NCI-H1092 (cell line): ENCODE data around the gene KLHDC7B.
"Not testable (repeated sequence)": the region's sequence is repeated elsewhere in the genome, so short reads cannot be mapped to it uniquely, and the experiment has no call there.

Source experiments
- DNase-seq: peaks from one replicate; lab custom pipeline; 2025; lab: John Stamatoyannopoulos, UW

Gene KLHDC7B

DNA sequence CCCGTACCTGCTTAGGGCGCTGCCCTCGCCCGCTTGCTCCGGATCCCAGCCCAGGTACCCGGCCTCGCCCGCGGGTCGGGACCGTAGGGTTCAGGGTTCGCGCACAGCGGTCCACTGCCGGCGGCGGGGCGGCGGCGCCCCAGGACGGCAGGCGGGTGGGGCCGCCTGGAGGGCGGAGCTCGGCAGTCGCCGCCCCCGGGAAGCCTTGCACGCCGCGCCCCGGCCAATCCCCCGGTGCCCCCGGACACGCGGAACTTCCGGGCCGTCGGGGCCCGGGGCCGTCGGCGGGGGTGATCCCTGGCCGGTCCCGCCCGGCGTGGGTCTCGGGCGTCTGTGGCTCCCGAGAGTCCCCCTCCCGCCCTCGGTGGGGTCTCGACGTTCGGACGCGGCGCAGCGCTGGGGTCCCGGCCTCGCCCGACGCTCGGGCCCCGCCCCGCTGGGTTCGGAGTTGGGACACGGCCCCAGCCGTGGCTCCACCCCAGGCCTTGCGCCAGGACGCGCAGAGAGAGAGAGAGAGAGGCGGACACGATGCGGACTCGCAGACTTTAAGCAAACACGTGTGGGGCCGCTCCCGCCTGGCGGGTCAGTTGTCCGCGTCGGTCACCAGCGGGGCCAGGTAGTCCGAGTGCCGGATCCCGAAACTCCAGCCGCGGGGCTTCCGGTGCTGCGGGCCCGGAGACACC, 15.7 kb upstream of the KLHDC7B start, which contains the start of gene TYMP:
Gene TYMP (minus strand): TSS at position 116 of the 683 bp plus-strand sequence. CDS start 303 bp downstream, outside the sequence.
- DNase-seq: no peak

DNA sequence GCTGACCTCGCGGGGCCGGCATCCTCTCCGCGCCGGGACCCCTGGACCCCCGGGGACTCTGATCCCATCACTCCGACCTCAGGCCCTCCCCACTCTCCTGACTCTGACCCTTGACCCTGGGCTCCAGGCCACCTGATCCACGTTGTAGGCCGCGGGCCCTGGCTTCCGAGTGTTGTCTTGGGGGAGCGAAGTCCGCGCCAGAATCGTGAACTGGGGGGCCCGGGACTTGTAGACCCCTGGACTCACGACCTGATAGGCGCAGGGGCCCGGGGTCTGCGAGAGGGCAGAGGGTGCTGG, 15.2 kb upstream of the KLHDC7B start:
- no peak for DNase-seq

DNA sequence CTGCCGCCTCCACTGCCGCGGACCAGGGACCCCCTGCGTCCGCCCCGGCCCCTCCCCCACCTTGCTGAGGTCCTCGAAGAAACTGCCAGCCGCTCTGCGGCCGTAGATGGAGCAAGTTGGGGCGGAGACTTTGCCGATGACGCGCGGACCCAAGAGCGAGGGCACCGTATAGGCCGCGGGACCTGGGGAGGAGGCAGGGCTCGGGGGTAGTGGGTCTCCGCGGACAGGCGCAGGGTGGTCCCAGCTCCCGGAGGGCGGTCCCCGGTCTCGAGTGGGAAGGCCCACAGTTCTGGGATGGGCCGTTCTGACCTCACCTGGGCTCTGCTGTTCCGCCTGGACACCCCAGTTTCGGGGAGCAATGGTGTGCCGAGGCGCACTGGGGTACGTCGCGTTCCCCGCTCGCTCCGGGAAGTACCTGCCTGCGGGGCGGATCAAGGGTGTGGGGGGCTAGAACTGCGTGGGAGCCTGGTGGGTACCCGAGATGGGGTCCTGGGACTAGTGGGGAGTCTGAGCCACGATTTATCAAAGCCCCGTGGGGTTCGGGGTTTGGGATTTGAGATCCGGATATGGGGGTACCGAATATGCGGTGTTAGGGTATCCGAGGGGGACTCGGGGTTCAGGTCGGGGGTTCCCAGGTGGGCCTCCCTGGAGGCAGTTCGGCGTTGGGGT, 14.7 kb upstream of the KLHDC7B start:
- no peak for DNase-seq

DNA sequence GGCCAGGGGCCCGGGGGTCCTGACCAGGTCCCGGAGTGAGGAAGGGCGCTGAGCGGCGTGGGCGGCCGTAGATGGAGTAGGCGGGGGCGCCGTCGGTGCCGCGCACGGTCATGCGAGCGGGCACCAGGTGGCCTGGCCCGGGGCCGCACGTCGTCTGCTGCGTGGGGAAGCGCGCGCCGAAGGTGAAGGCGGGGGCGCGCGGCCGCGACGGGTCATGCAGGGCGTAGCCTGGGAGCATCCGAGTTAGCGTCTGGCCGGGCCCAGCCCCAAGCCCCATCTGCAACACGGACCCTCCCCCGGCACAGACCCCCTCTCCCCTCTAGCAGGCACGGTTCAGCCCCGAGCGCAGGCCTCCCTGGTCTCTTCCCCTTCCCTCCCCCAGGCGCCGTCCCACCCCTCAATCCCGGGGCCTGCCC, 14.1 kb upstream of the KLHDC7B start:
- DNase-seq: no peak

DNA sequence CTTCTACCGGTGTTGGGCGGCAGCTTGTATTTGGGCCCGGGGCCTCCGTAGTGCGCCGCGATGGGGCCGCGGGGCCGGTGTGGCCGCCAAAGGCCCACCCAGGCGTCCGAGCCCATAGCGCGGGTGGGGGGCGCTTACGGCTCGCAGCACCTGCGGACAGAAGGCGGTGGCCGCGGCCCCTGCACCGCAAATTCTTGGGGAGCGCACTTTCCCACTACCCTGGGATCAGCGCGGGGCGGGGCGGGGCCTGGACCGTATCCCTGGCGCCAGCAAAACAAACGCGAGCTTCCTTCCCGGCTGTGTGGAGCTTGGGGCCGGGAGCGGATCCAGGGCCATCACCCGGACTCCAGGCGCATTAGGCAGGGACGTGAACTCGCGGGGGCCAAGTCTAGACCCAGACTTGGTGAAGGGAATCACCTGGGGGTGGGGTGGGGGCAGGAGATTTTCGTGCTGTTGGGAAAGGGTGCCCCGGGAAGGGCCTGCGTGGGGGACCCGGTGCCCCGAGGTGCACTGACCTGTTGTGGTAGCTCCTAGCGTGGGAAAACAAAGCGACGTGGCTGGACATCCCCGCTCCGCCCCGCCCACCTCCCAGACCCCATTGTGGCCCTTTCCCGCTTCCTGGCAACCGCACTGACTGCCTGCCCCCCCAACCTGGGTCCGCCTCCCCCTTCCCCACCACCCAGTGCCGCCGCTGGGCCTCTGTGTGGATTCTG, 13.6 kb upstream of the KLHDC7B start:
- DNase-seq: no peak

DNA sequence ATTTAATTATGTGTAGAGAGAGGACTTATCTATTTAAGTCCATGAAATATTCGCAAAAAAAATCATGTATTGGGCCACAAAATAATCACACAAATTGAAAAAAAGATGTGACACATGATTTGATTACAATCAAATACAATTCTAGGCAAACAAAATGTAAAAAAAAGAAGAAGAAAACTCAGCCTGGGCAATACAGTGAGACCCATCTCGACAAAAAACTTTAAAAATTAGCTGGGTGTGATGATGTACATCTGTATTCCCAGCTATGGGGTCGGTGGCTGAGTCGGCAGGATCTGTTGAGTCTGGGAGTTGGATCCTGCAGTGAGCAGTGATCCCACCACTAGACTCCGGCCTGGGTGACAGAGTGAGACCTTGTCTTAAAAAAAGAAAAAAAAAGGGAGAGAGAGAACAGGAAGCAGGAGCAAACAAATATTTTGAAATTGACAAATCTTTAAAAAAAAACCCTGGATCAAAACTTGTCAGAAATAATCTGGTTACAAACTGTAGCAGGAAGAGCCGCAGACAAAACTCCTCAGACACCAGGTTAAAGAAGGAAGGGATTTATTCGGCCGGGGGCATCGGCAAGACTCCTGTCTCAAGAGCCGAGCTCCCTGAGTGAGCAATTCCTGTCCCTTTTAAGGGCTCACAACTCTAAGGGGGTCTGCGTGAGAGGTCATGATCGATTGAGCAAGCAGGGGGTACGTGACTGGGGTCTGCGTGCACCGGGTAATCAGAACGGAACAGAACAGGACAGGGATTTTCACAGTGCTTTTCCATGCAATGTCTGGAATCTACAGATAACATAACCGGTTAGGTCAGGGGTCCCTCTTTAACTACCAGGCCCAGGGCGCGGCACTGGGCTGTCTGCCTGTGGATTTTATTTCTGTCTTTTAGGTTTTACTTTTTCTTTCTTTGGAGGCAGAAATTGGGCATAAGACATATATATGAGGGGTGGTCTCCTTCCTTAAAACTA, 12.6 kb upstream of the KLHDC7B start:
- DNase-seq: no peak

DNA sequence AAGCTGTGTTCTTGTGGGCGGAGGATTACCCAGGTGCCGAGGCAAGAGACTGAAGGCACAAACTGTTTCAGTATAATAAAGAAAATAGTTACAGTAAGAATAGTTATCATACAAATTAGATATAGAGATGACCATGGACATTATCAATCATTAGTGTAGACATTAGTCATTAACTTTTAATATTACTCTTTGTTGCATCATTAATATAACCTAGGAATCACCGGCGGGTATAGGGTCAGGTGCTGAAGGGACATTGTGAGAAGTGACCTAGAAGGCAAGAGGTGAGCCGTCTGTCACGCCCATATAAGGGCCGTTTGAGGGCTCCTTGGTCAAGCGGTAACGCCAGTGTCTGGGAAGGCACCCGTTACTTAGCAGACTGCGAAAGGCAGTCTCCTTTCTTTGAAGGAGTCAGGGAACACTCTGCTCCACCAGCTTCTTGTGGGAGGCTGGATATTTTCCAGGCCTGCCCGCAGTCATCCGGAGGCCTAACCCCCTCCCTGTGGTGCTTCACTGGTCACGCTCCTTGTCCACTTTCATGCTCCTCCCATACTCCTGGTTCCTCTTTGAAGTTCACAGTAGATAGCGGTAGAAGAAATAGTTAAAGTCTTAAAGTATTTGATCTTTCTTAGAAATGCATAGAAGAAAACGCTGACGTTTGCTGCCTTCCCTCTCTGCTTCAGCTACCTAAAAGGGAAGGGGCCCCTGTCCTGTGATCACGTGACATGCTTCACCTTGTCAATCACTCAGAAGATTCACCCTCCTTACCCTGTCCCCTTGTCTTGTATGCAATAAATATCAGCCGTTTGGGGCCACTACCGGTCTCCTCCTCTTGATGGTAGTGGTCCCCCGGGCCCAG, 11.6 kb upstream of the KLHDC7B start:
- not testable (repeated sequence) for DNase-seq

DNA sequence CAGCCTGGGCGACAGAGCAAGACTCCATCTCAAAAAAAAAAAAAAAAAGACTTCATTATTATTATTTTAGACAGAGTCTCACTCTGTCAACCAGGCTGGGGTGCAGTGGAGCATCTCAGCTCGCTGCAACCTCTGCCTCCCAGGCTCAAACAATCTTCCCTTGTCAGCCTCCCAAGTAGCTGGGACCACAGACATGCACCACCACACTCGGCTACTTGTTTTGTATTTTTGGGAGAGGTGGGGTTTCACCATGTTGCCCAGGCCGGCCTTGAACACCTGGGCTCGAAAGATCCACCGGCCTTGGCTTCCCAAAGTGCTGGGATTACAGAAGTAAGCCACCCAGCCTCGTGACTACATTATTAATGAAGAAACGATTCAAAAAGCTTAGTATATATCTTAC, 10.6 kb upstream of the KLHDC7B start:
- DNase-seq: no peak

DNA sequence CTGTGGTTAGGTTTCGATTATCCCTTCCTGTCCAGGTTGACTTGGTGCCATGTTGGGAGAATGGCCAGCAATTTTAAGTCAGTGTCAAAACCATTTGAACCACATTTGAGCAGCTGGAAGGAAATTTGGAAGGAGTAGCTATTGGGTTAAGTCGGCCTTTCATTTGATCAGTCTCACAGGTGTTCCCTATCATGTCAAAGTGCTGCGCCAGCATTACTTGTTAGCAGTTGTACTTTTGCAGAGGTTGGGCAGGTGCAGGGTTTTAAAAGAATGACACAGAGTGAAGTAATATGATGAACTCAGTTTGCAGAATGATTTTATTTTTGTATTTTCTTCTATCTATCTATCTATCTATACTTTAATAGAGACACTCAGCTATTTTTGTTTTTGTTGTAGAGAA, 9.5 kb upstream of the KLHDC7B start:
- DNase-seq: no peak

DNA sequence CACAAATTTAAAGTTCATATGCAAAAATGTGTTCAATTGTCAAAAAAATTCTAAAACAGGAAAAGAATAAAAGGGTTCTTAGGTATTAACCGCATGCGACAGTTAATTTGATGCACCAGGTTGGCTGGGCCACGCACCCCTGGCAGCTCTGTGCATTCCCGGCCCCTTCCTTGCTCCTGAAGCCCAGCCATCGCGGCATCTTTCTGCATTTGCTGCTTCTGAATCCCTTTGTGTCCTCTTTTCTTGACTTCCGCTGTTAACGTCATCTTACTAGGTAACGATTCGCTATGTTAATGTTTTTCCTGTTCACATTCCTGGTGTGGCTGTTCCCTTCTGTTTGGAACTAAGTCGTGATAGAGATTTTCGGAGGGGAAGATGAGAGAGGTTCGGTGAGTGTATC, 7.9 kb upstream of the KLHDC7B start:
- no peak for DNase-seq

DNA sequence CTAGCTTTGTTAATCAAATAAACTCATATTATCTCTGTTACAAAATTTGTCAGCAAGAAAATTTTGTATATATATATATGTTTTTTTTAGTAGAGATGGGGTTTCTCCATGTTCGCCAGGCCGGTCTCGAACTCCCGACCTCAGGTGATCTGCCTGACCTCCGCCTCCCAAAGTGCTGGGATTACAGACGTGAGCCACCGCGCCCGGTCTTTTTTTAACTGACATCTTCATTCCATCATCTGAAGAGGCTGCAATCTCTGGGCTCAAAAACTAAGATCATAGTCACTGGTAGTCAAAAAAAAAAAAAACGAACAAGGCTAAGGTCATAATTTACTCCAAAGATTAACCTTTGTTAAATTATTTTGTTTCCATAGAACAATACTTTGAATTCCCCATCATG, 5.3 kb upstream of the KLHDC7B start:
- DNase-seq: no peak

DNA sequence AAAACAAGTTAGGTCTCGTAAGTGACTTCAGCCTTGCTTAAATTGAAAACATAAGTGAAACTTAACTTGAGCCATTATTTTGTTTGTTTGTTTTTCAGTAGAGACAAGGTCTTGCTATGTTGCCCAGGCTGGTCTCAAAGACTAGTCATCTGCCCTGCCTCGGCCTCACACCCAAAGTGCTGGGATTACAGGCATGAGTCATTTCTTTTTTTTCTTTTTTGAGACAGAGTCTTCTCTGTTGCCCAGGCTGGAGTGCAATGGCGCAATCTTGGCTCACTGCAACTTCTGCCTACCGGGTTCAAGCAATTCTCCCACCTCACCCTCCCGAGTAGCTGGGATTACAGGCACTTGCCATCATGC, 4.1 kb upstream of the KLHDC7B start:
- not testable (repeated sequence) for DNase-seq

DNA sequence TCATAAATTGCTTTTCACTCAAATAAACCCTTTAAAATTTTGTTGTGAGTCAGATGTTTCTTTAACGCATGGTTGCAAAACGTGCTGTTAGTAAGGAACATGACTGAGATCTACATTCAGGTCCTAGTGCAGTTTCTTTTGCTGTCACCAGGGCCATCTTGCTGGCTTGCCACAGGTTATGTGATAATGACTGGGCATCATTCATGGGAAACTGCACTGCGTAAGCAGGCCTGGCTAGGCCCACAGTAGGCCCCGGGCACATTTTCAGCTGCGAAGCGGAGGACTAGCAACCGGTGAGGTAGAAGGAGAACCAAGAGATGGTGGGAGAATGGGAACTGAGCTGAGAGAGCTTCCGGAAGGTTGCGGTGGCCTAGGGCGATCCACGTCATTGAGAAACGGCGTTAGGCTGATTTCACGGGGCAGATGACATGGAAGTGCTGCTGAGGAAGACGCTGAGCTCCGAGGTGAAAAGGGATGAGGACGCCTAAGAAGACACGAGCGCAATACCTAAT, 3.2 kb upstream of the KLHDC7B start:
- DNase-seq: no peak

DNA sequence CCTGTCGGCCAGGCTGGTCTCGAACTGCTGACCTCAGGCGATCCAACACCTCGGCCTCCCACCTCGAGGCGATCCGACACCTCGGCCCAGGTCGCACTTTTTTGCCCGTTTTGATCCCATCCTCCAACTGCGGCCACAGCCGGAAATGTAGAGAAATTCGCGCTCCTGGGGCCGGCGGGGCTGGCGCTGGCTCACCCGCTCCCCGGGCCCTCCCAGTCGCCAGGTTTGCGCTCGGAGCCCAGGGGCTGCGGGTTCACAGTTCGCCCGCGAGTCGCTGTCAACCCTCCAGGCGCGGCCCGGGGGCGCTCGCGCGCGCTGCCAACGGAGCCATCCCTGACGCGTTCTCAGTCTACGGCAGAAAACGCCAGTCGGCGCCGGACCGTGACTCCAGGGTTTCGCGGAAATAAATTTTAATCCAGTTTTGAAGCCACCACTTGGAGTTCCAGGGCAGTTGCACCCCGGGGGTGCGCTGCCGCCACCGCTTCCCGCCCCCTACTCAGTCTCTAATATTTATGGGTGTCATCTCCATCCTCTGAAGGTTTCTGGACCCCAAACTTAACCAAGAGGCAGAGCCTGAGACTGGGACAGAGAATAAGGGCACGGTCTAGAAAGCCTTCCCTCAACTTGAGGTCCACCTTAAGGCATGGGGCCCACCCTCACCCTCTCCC, 1.5 kb upstream of the KLHDC7B start:
- DNase-seq: peak; percentile 3

DNA sequence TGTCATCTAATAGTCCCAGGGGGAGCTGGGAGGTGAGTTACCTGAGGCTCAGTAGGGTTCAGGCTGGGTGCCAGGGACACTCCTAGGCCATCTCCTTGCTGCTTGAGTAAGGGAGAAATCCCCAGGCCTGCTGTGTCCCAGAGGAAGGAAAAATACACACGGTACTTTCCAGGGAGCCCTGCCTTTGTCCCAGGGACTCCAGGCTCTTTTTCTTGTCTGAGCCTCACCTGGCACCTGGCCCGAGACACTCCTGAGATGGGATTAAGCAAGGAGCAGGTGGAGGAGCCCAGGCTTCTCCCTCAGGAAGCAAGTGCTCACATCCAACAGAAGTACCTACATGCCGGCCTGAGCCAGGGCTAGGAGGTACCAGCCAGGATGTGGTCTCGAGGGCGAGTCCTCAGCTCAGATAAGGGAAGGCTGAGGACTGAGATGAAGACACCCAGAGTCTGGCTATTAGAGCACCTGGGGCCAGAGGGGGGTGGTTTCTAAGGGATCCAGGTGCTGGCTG, 899 bp upstream of the KLHDC7B start:
- DNase-seq: no peak

DNA sequence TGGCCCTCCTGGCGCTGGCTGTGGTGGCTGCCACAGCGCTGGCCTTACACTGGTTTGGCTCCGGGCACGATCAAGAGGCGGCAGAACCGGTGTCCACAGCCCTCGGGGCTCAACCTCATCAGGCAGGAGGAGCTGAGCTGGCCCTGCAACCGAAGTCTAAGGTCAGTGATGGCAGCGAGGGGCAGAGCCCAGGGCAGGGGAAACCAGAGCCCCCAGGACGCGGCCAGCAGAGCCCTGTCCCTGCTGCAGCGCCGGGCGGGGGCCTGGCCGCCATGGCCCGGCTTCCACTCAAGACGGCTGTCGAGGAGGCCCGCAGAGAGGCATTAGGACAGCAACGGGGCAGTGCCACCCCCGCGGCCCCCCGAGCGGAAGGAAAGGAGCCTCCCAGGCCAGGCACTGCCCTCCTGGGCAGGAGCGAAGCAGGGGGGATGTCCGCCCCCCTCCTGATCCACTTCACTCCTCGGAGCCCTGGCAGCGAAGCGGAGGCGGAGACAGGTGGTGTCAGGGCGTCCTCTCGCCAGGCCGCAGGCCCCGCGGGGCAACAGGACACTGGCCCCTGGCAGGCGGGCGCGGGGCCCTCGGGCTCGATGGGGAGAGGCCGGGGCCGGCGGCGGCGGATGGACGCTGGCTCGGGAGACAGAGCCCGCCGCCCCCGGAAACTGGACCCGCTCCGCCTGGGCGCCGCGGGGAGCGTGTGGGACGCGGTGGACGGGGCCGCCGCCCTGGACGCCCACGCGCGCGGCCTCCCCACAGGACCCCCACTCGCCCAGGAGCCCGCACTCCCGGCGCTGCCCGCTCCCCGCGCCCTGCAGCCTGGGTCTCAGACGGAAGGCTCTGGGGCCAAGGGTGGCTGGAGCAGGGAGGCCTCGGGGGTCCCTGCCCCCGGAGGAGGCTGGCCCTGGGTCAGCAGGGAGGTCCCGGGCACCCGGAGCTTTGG, 895 bp downstream of the KLHDC7B start:
- no peak for DNase-seq

DNA sequence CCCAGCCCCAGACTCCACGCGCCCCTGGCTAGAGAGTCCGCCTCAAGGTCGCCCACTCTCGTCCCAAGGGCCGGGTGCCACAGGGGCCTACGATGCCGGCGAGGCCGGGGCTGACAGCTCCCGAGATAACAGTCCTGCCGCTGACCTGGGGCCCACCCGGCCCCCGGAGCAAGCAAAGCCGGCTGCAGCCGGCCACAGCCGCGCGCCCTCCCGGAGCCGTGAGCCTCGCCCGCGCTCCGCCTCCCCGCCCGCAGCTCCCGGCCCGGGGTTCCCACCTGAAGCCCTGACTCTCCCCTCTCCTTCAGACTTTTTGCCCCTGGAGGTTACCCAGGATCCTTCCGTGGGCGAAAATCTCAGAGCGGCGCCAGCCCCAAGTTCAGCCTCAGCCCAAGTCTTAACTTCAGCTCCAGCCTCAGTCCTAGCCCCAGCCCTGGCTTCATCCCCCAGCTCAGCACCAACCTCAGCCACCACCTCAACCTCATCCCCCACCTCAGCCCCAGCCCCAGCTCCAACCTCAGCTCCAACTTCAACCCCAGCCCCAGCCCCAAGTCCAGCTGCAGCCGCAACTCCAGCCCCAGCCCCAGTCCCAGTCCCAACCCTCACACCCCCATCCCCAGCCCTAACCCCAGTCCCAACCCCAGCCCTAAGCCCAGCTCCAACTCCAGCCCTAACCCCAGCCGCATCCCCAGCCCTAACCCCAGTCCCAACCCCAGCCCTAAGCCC, 1.7 kb downstream of the KLHDC7B start:
- no peak for DNase-seq
